ENCODE data around the gene CYS1. TPM values are rescaled to one million over a fixed set of nuclear protein-coding genes. Genes with fewer than 3 reads are reported as not detected.

The CYS1 gene
- polyA plus RNA-seq, 3 donors, result not detected

GRCh38 chr2:10064932-10065772, 15.1 kb downstream of the CYS1 start:
- TF ChIP-seq, protein P1, sequence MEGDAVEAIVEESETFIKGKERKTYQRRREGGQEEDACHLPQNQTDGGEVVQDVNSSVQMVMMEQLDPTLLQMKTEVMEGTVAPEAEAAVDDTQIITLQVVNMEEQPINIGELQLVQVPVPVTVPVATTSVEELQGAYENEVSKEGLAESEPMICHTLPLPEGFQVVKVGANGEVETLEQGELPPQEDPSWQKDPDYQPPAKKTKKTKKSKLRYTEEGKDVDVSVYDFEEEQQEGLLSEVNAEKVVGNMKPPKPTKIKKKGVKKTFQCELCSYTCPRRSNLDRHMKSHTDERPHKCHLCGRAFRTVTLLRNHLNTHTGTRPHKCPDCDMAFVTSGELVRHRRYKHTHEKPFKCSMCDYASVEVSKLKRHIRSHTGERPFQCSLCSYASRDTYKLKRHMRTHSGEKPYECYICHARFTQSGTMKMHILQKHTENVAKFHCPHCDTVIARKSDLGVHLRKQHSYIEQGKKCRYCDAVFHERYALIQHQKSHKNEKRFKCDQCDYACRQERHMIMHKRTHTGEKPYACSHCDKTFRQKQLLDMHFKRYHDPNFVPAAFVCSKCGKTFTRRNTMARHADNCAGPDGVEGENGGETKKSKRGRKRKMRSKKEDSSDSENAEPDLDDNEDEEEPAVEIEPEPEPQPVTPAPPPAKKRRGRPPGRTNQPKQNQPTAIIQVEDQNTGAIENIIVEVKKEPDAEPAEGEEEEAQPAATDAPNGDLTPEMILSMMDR (IDR thresholded peaks at IDR 0.05), result no peak
- Mint-ChIP-seq H3K4me3 (peak overlapping the region in 1 of 2 donors; percentile 41), H3K4me1 (peaks cover 12% of the 10 kb centered on the region), H3K36me3 (no peaks in the 10 kb centered on the region), H3K9me3 (peaks cover 0 to 5% (median 2%) of the 10 kb centered on the region in 7 donors), H3K27me3 (ENCODE audit: low read depth in 3 of 3) (peaks cover 9 to 12% (median 11%) of the 10 kb centered on the region in 3 donors), H3K27ac (no peak overlapping the region)
- Histone ChIP-seq H2AFZ (ENCODE audit: insufficient read depth, low read depth, low read length, poor library complexity, severe bottlenecking) (no peak overlapping the region), H3K4me2 (replicated peaks; ENCODE audit: extremely low read depth, low read length, poor library complexity, severe bottlenecking) (peak overlapping the region; percentile 22), H3K4me1 (ENCODE audit: control insufficient read depth in 1 of 2, insufficient read depth in 2 of 2, low read length in 2 of 2) (peaks cover 10 to 12% of the 10 kb centered on the region in 2 donors), H3K4me3 (replicated peaks in 1 of 3; ENCODE audit: low read depth in 2 of 3, low read length in 3 of 3) (no peak overlapping the region), H3K36me3 (replicated peaks in 1 of 2; ENCODE audit: control insufficient read depth in 1 of 2, insufficient read depth in 2 of 2, low read length in 2 of 2) (no peaks in the 10 kb centered on the region), H3K27me3 (ENCODE audit: control insufficient read depth in 2 of 2, insufficient read depth in 2 of 2, low read length in 2 of 2) (no peaks in the 10 kb centered on the region), H3K79me2 (ENCODE audit: insufficient read depth, low read length) (no peaks in the 10 kb centered on the region), H3K9ac (ENCODE audit: insufficient read depth, low read length, poor library complexity, severe bottlenecking) (no peak overlapping the region), H3K27ac (ENCODE audit: low read depth in 1 of 2, low read length in 2 of 2) (no peak overlapping the region), H4K20me1 (ENCODE audit: insufficient read depth, low read length) (no peaks in the 10 kb centered on the region), H3K9me3 (replicated peaks in 1 of 2; ENCODE audit: control insufficient read depth in 1 of 2, insufficient read depth in 1 of 2, low read length in 2 of 2) (no peaks in the 10 kb centered on the region)
- DNase-seq, result peak in 2 of 3 donors; percentile 24 to 28
- WGBS (ENCODE audit: insufficient coverage), result 68% methylated on average over 13 of the region's 18 CpGs
- intact Hi-C loops (cut with micrococcal nuclease), result no loop called here

DNA sequence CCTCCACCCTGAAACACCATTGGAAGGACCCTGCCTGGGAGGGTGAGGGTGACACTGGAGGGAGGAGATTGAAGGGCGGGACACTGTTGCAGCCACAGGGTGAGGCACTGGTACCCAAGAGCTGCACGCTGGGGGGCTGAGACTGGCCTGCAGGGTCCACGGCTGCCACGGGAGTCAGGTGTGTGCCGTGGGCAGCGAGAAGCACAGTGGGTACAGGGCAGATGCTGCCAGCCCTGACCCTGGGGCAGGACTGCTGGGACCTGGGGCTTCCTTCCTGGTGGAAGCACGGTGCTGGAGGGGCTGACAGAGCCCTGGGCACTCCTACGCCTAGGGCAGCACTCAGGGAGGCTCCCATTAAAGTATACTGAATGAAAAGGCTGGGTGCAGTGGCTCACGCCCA, 16.6 kb downstream of the CYS1 start:
- no peaks in the 10 kb centered on the region for H3K27me3 ChIP-seq (ENCODE audit: control insufficient read depth in 2 of 2, insufficient read depth in 2 of 2, low read length in 2 of 2)
- no peak overlapping the region for H3K9ac ChIP-seq (ENCODE audit: insufficient read depth, low read length, poor library complexity, severe bottlenecking)
- TF ChIP-seq, protein P1 (IDR thresholded peaks at IDR 0.05), result no peak
- H4K20me1 ChIP-seq (ENCODE audit: insufficient read depth, low read length), result no peaks in the 10 kb centered on the region
- H3K4me3 Mint-ChIP-seq, result no peak overlapping the region
- H3K36me3 ChIP-seq (replicated peaks in 1 of 2; ENCODE audit: control insufficient read depth in 1 of 2, insufficient read depth in 2 of 2, low read length in 2 of 2), result no peaks in the 10 kb centered on the region
- H3K4me2 ChIP-seq (replicated peaks; ENCODE audit: extremely low read depth, low read length, poor library complexity, severe bottlenecking), result no peak overlapping the region
- intact Hi-C loops (cut with micrococcal nuclease), result no loop called here
- peaks cover 10 to 12% of the 10 kb centered on the region in 2 donors for H3K4me1 ChIP-seq (ENCODE audit: control insufficient read depth in 1 of 2, insufficient read depth in 2 of 2, low read length in 2 of 2)
- no peaks in the 10 kb centered on the region for H3K36me3 Mint-ChIP-seq
- no peaks in the 10 kb centered on the region for H3K9me3 ChIP-seq (replicated peaks in 1 of 2; ENCODE audit: control insufficient read depth in 1 of 2, insufficient read depth in 1 of 2, low read length in 2 of 2)
- H3K79me2 ChIP-seq (ENCODE audit: insufficient read depth, low read length), result no peaks in the 10 kb centered on the region
- H2AFZ ChIP-seq (ENCODE audit: insufficient read depth, low read depth, low read length, poor library complexity, severe bottlenecking), result no peak overlapping the region
- WGBS (ENCODE audit: insufficient coverage), result 94% methylated on average over 9 of the region's 9 CpGs
- H3K27ac Mint-ChIP-seq, result no peak overlapping the region
- H3K27ac ChIP-seq (ENCODE audit: low read depth in 1 of 2, low read length in 2 of 2), result no peak overlapping the region
- no peak overlapping the region for H3K4me3 ChIP-seq (replicated peaks in 1 of 3; ENCODE audit: low read depth in 2 of 3, low read length in 3 of 3)
- no peak for DNase-seq
- H3K9me3 Mint-ChIP-seq, result peaks cover 0 to 5% (median 2%) of the 10 kb centered on the region in 7 donors
- peaks cover 12% of the 10 kb centered on the region for H3K4me1 Mint-ChIP-seq
- peaks cover 6 to 20% (median 12%) of the 10 kb centered on the region in 3 donors for H3K27me3 Mint-ChIP-seq (ENCODE audit: low read depth in 3 of 3)

Data from CD14-positive monocyte (primary cell).